ENCODE measurements around the gene LRP1B.

The LRP1B gene

GRCh38 chr2:142037744-142038143 lies 93.1 kb downstream of the LRP1B start:
- no peak for DNase-seq

- DNase-seq, result no peak
Observed at GRCh38 chr2:142037066-142037465, 93.8 kb downstream of the LRP1B start.

- DNase-seq, result no peak
Observed at GRCh38 chr2:142033393-142033792, 97.4 kb downstream of the LRP1B start.

GRCh38 chr2:142031656-142032055 lies 99.2 kb downstream of the LRP1B start:
- DNase-seq, result no peak

- DNase-seq, result no peak
Observed at GRCh38 chr2:142030735-142031134, 100.1 kb downstream of the LRP1B start.

GRCh38 chr2:142029974-142030373 lies 100.8 kb downstream of the LRP1B start:
- DNase-seq, result no peak

GRCh38 chr2:142025394-142025793 lies 105.4 kb downstream of the LRP1B start:
- no peak for DNase-seq

GRCh38 chr2:142020368-142020767 lies 110.4 kb downstream of the LRP1B start:
- DNase-seq, result no peak

- DNase-seq, result no peak
Observed at GRCh38 chr2:142014536-142014935, 116.3 kb downstream of the LRP1B start.

- DNase-seq, result no peak
Observed at GRCh38 chr2:142012797-142013196, 118.0 kb downstream of the LRP1B start.

GRCh38 chr2:142010477-142011270 lies 120.1 kb downstream of the LRP1B start:
- no peak for DNase-seq

GRCh38 chr2:142008135-142008744 lies 122.6 kb downstream of the LRP1B start:
- DNase-seq, result no peak

GRCh38 chr2:141994066-141994465 lies 136.8 kb downstream of the LRP1B start:
- no peak for DNase-seq

GRCh38 chr2:141992695-141993094 lies 138.1 kb downstream of the LRP1B start:
- DNase-seq, result no peak

- DNase-seq, result no peak
Observed at GRCh38 chr2:141968433-141968832, 162.4 kb downstream of the LRP1B start.

- no peak for DNase-seq
Observed at GRCh38 chr2:141967980-141968379, 162.8 kb downstream of the LRP1B start.

GRCh38 chr2:141967503-141967902 lies 163.3 kb downstream of the LRP1B start:
- DNase-seq, result no peak

GRCh38 chr2:141959941-141960340 lies 170.9 kb downstream of the LRP1B start:
- no peak for DNase-seq

GRCh38 chr2:141959016-141959415 lies 171.8 kb downstream of the LRP1B start:
- no peak for DNase-seq

- no peak for DNase-seq
Observed at GRCh38 chr2:141957827-141958450, 172.9 kb downstream of the LRP1B start.

- no peak for DNase-seq
Observed at GRCh38 chr2:141957321-141957720, 173.5 kb downstream of the LRP1B start.

- DNase-seq, result no peak
Observed at GRCh38 chr2:141947396-141948114, 183.3 kb downstream of the LRP1B start.

- DNase-seq, result no peak
Observed at GRCh38 chr2:141946016-141946415, 184.8 kb downstream of the LRP1B start.

All from stimulated activated CD4-positive, alpha-beta T cell treated with anti-CD3 and anti-CD28 coated beads, Interleukin-15, amount 100 ng/mL, for 24 hours (primary cell).